H9 (cell line): Measurements from ENCODE around the gene RBM33. TPM values are rescaled to one million over a fixed set of nuclear protein-coding genes. Genes with fewer than 3 reads are reported as not detected.

Experiments used
- DNase-seq: peaks from one replicate; pipeline ENCODE4 v3.0.0-alpha.2; 2017
- H2AFZ ChIP-seq: one replicate; pipeline ENCODE4 v1.6.1; 2013; ENCODE audit warnings: mild to moderate bottlenecking, low read length, control low read depth, moderate library complexity
- H2AK5ac ChIP-seq: 2 replicates; pipeline ENCODE4 v1.6.1; 2013; ENCODE audit warnings: low read length, control low read depth, mixed read lengths; ENCODE audit not compliant: insufficient read length
- H2BK120ac ChIP-seq: one replicate; pipeline ENCODE4 v1.6.1; 2013; ENCODE audit warnings: low read depth, mild to moderate bottlenecking, low read length, control low read depth, inconsistent platforms; ENCODE audit not compliant: poor library complexity, severe bottlenecking
- H2BK12ac ChIP-seq: 2 replicates; pipeline ENCODE4 v1.6.1; 2013; ENCODE audit warnings: low read length, control low read depth, mixed read lengths, low read depth; ENCODE audit not compliant: insufficient read length
- H2BK15ac ChIP-seq: 2 replicates; pipeline ENCODE4 v1.6.1; 2013; ENCODE audit warnings: low read depth, low read length, control low read depth
- H2BK20ac ChIP-seq: one replicate; pipeline ENCODE4 v1.6.1; 2013; ENCODE audit warnings: low read depth, mild to moderate bottlenecking, low read length, control low read depth, inconsistent platforms; ENCODE audit not compliant: poor library complexity, severe bottlenecking
- H2BK5ac ChIP-seq: 2 replicates; pipeline ENCODE4 v1.6.1; 2013; ENCODE audit warnings: low read length, control low read depth, mixed read lengths; ENCODE audit not compliant: insufficient read length
- H3K14ac ChIP-seq: 2 replicates; pipeline ENCODE4 v1.6.1; 2013; ENCODE audit warnings: low read length, control low read depth; ENCODE audit not compliant: insufficient read depth
- H3K18ac ChIP-seq: 2 replicates; pipeline ENCODE4 v1.6.1; 2013; ENCODE audit warnings: low read depth, mild to moderate bottlenecking, mixed read lengths, low read length, control low read depth; ENCODE audit not compliant: insufficient read length
- H3K23ac ChIP-seq: 2 replicates; pipeline ENCODE4 v1.6.1; 2013; ENCODE audit warnings: low read length, control low read depth, mixed read lengths, low read depth; ENCODE audit not compliant: insufficient read length
- H3K23me2 ChIP-seq: 2 replicates; pipeline ENCODE4 v1.6.1; 2013; ENCODE audit warnings: low read depth, mild to moderate bottlenecking, mixed read lengths, low read length, control low read depth; ENCODE audit not compliant: insufficient read length, poor library complexity, severe bottlenecking
- H3K27ac ChIP-seq: 2 replicates; pipeline ENCODE4 v1.5.1; 2013; ENCODE audit warnings: low read length, control low read depth, mixed read lengths, low read depth; ENCODE audit not compliant: insufficient read length
- H3K27me3 ChIP-seq: 2 replicates; pipeline ENCODE4 v1.6.1; 2013; ENCODE audit warnings: low read length, control low read depth, inconsistent platforms; ENCODE audit not compliant: insufficient read depth
- H3K4ac ChIP-seq: 2 replicates; pipeline ENCODE4 v1.6.1; 2013; ENCODE audit warnings: low read depth, mild to moderate bottlenecking, control low read depth, inconsistent platforms, low read length, moderate library complexity
- H3K4me1 ChIP-seq: 2 replicates; pipeline ENCODE4 v1.6.1; 2013; ENCODE audit warnings: low read length, control low read depth, inconsistent platforms; ENCODE audit not compliant: insufficient read depth
- H3K4me2 ChIP-seq: 2 replicates; pipeline ENCODE4 v1.6.1; 2013; ENCODE audit warnings: low read length, control low read depth, mixed read lengths; ENCODE audit not compliant: insufficient read length, insufficient read depth
- H3K56ac ChIP-seq: 2 replicates; pipeline ENCODE4 v1.6.1; 2013; ENCODE audit warnings: low read depth, mild to moderate bottlenecking, mixed read lengths, low read length, control low read depth; ENCODE audit not compliant: insufficient read length
- H3K79me1 ChIP-seq: 2 replicates; pipeline ENCODE4 v1.6.1; 2013; ENCODE audit warnings: low read depth, mild to moderate bottlenecking, moderate library complexity, low read length, control low read depth, inconsistent platforms; ENCODE audit not compliant: insufficient read depth, poor library complexity, severe bottlenecking
- H3K79me2 ChIP-seq: 2 replicates; pipeline ENCODE4 v1.6.1; 2013; ENCODE audit warnings: low read length, control low read depth, inconsistent platforms; ENCODE audit not compliant: insufficient read depth
- H3K9ac ChIP-seq: 2 replicates; pipeline ENCODE4 v1.6.1; 2013; ENCODE audit warnings: low read length, control low read depth, mixed read lengths; ENCODE audit not compliant: insufficient read length; ENCODE audit errors: extremely low read depth
- H3K9me3 ChIP-seq: one replicate; pipeline ENCODE4 v1.6.1; 2013; ENCODE audit warnings: low read depth, low read length, inconsistent platforms; ENCODE audit not compliant: control insufficient read depth
- H3T11ph ChIP-seq: one replicate; pipeline ENCODE4 v1.6.1; 2013; ENCODE audit warnings: mild to moderate bottlenecking, low read length, control low read depth, inconsistent platforms
- H4K20me1 ChIP-seq: one replicate; pipeline ENCODE4 v1.6.1; 2013; ENCODE audit not compliant: control insufficient read depth, insufficient read length, insufficient read depth
- H4K5ac ChIP-seq: 2 replicates; pipeline ENCODE4 v1.6.1; 2013; ENCODE audit warnings: low read depth, mild to moderate bottlenecking, mixed read lengths, low read length, control low read depth; ENCODE audit not compliant: insufficient read length
- H4K8ac ChIP-seq: replicated peaks from 2 replicates; pipeline ENCODE4 v1.6.1; 2013; ENCODE audit warnings: low read length, control low read depth, mixed read lengths, low read depth; ENCODE audit not compliant: insufficient read length
- H4K91ac ChIP-seq: 2 replicates; pipeline ENCODE4 v1.6.1; 2013; ENCODE audit warnings: low read depth, mild to moderate bottlenecking, moderate library complexity, mixed read lengths, low read length, control low read depth; ENCODE audit not compliant: insufficient read length
- H3K27ac Mint-ChIP-seq, 3 experiments: 2 replicates in 2 of 3; 3 replicates in 1 of 3; pipeline ENCODE4 v1.8.0; 2020 to 2021; ENCODE audit warnings: mixed read lengths in 3 of 3, mild to moderate bottlenecking in 1 of 3, moderate library complexity in 1 of 3
- H3K27me3 Mint-ChIP-seq: 2 replicates; pipeline ENCODE4 v1.8.0; 2021; ENCODE audit warnings: low read depth, mild to moderate bottlenecking, moderate library complexity, mixed read lengths
- H3K36me3 Mint-ChIP-seq, 3 experiments: 2 replicates in 2 of 3; 3 replicates in 1 of 3; pipeline ENCODE4 v1.8.0; 2020 to 2021; ENCODE audit warnings: low read depth in 3 of 3, mixed read lengths in 3 of 3; ENCODE audit not compliant: insufficient read depth in 1 of 3
- H3K4me1 Mint-ChIP-seq, 2 experiments: 2 replicates each; pipeline ENCODE4 v1.8.0; 2020; ENCODE audit warnings: mixed read lengths in 2 of 2
- H3K4me3 Mint-ChIP-seq, 2 experiments: 2 replicates in 1 of 2; 3 replicates in 1 of 2; pipeline ENCODE4 v1.8.0; 2020 to 2021; ENCODE audit warnings: mild to moderate bottlenecking in 2 of 2, mixed read lengths in 2 of 2, moderate library complexity in 1 of 2
- H3K9me3 Mint-ChIP-seq, 2 experiments: 2 replicates in 1 of 2; 3 replicates in 1 of 2; pipeline ENCODE4 v1.8.0; 2020; ENCODE audit warnings: mild to moderate bottlenecking in 2 of 2, mixed read lengths in 2 of 2, moderate library complexity in 1 of 2
- WGBS: extraction: QIAGEN DNeasy Blood & Tissue Kit; methylation state at CpG from one replicate; pipeline ENCODE4 v1.1.7; 2013; ENCODE audit warnings: missing lambda C conversion rate, low lambda C conversion rate, mixed read lengths; ENCODE audit not compliant: insufficient read length; ENCODE audit errors: extremely low coverage; 5-methylcytosine and 5-hydroxymethylcytosine counted together
- total RNA-seq: library from RNA; stranded (reverse); gene quantifications from 2 replicates; pipeline ENCODE4 v1.2.1, GENCODE V29; 2021
- TF ChIP-seq, protein P1 (sequence below): fragments of 200-600 bp; sonication (generic); conservative IDR thresholded peaks from 3 replicates; pipeline ENCODE4 v1.8.0; 2021; ENCODE audit warnings: antibody characterized with exemption, mild to moderate bottlenecking

The RBM33 gene
- total RNA-seq, 1 experiment from 2014 or later: 71.3 TPM

DNA sequence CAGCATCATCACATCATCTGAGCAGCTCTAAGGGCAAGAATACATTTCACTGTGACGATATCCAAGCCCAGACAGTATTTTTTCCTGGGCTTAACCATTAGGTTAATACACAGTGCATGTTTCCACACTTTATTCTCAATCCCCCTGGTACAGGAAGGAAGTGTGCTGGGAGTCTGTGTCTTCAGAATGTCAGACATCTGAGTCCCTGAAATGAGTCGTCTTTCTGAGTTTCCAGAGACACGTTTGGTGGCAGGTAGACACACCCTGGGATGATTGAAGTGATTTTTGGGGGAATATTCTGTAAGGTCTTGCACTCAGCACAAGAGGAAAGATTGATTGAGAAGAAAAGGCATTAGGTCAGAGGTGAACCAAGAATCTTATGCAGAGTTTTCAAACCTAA lies 180.9 kb downstream of the RBM33 start:
- Histone ChIP-seq H2BK15ac (no peak overlapping the region), H3T11ph (no peak overlapping the region), H3K9ac (no peak overlapping the region), H3K79me2 (no peaks in the 10 kb centered on the region), H3K4ac (no peak overlapping the region), H3K23me2 (no peaks in the 10 kb centered on the region), H2AFZ (no peak overlapping the region), H3K14ac (no peak overlapping the region), H3K4me1 (no peaks in the 10 kb centered on the region), H3K23ac (no peak overlapping the region), H3K18ac (no peak overlapping the region), H3K27me3 (no peaks in the 10 kb centered on the region), H3K9me3 (no peaks in the 10 kb centered on the region), H4K8ac (no peak overlapping the region), H4K5ac (no peak overlapping the region), H2AK5ac (no peak overlapping the region), H2BK120ac (no peak overlapping the region), H4K20me1 (peaks cover 3% of the 10 kb centered on the region), H2BK20ac (no peak overlapping the region), H3K56ac (no peak overlapping the region), H4K91ac (no peak overlapping the region), H2BK5ac (no peak overlapping the region), H3K4me2 (no peak overlapping the region), H3K27ac (no peak overlapping the region), H2BK12ac (no peak overlapping the region), H3K79me1 (no peaks in the 10 kb centered on the region)
- no peak overlapping the region for H3K4me3 Mint-ChIP-seq
- H3K27me3 Mint-ChIP-seq: peaks cover 16% of the 10 kb centered on the region
- WGBS: no CpG with 5 or more reads among the region's 3 CpGs
- TF ChIP-seq, protein P1, sequence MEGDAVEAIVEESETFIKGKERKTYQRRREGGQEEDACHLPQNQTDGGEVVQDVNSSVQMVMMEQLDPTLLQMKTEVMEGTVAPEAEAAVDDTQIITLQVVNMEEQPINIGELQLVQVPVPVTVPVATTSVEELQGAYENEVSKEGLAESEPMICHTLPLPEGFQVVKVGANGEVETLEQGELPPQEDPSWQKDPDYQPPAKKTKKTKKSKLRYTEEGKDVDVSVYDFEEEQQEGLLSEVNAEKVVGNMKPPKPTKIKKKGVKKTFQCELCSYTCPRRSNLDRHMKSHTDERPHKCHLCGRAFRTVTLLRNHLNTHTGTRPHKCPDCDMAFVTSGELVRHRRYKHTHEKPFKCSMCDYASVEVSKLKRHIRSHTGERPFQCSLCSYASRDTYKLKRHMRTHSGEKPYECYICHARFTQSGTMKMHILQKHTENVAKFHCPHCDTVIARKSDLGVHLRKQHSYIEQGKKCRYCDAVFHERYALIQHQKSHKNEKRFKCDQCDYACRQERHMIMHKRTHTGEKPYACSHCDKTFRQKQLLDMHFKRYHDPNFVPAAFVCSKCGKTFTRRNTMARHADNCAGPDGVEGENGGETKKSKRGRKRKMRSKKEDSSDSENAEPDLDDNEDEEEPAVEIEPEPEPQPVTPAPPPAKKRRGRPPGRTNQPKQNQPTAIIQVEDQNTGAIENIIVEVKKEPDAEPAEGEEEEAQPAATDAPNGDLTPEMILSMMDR: no peak
- H3K4me1 Mint-ChIP-seq: no peaks in the 10 kb centered on the region
- DNase-seq: no peak
- H3K9me3 Mint-ChIP-seq: no peaks in the 10 kb centered on the region
- no peak overlapping the region for H3K27ac Mint-ChIP-seq
- no peaks in the 10 kb centered on the region for H3K36me3 Mint-ChIP-seq
